Spleen (tissue), 11 donors: Measurements from ENCODE around the gene CBFA2T2. TPM values are rescaled to one million over a fixed set of nuclear protein-coding genes. Genes with fewer than 3 reads are reported as not detected.

Source experiments
- DNase-seq: peaks from one replicate; pipeline ENCODE4 v3.0.0-alpha.2; 2020
- H3K27ac ChIP-seq, 8 donors: fragments of 200-600 bp; sonication (generic) in 7 of 8; 1 replicate in 4 of 8; 2 replicates in 4 of 8; pipeline versions ENCODE4 v1.5.0 to v1.8.0; 2016 to 2021; ENCODE audit warnings: inconsistent platforms in 4 of 8, mild to moderate bottlenecking in 4 of 8, moderate library complexity in 1 of 8
- H3K27me3 ChIP-seq, 7 donors: fragments of 200-600 bp; sonication (generic) in 6 of 7; replicated peaks in 1 of 7; 1 replicate in 4 of 7; 2 replicates in 3 of 7; pipeline versions ENCODE4 v1.5.0 to v1.8.0; 2016 to 2021; ENCODE audit warnings: inconsistent platforms in 3 of 7, mild to moderate bottlenecking in 1 of 7
- H3K36me3 ChIP-seq, 6 donors: fragments of 200-600 bp; sonication (generic) in 5 of 6; 1 replicate in 4 of 6; 2 replicates in 2 of 6; pipeline versions ENCODE4 v1.5.0 to v1.8.0; 2016 to 2021; ENCODE audit warnings: inconsistent platforms in 2 of 6
- H3K4me1 ChIP-seq, 6 donors: fragments of 200-600 bp; sonication (generic) in 5 of 6; 1 replicate in 3 of 6; 2 replicates in 3 of 6; pipeline versions ENCODE4 v1.5.0 to v1.8.0; 2016 to 2021; ENCODE audit warnings: inconsistent platforms in 3 of 6
- H3K4me3 ChIP-seq, 8 donors: fragments of 200-600 bp; sonication (generic) in 7 of 8; 1 replicate in 4 of 8; 2 replicates in 4 of 8; pipeline versions ENCODE4 v1.5.0 to v1.8.0; 2016 to 2021; ENCODE audit warnings: inconsistent platforms in 4 of 8, mild to moderate bottlenecking in 4 of 8, moderate library complexity in 2 of 8
- H3K9me3 ChIP-seq, 8 donors: fragments of 200-600 bp; sonication (generic) in 7 of 8; 1 replicate in 4 of 8; 2 replicates in 4 of 8; pipeline versions ENCODE4 v1.5.0 to v1.8.0; 2016 to 2021; ENCODE audit warnings: inconsistent platforms in 4 of 8
- POLR2A ChIP-seq, 3 donors: fragments of 450-650 bp; IDR thresholded peaks; one replicate each; pipeline ENCODE4 v1.5.1; 2017; ENCODE audit warnings: antibody characterized with exemption in 3 of 3, mild to moderate bottlenecking in 1 of 3
- POLR2AphosphoS5 ChIP-seq, 3 donors: sonication (generic); formaldehyde crosslinking; IDR thresholded peaks; one replicate each; pipeline ENCODE4 v1.5.1; 2017; ENCODE audit warnings: antibody characterized with exemption in 3 of 3
- WGBS, 5 donors: extraction: QIAGEN DNeasy Blood & Tissue Kit in 3 of 5; methylation state at CpG; one replicate each; pipeline versions ENCODE4 v1.1.5 to v1.1.7; 2013 to 2018; 5-methylcytosine and 5-hydroxymethylcytosine counted together
- intact Hi-C: fragments of 100-400 bp; cut with DNase I; formaldehyde crosslinking; loops from one replicate; pipeline ENCODE4 v1.15.0; 2023; ENCODE audit warnings: low total_unique reads
- polyA plus RNA-seq, 3 donors: library from polyadenylated mRNA; stranded (reverse); fragments of 200-250 nt; gene quantifications; one replicate each; pipeline ENCODE4 v1.2.1, GENCODE V29; 2013
- total RNA-seq, 7 donors: library from RNA; depleted of rRNA in 3 of 7; stranded (reverse); fragments of >200 nt in 3 of 7; fragmentation: NEBNext Ultra II Directional in 4 of 7; extraction: Animal tissue kit (Norgen Biotek cat#: 25700) in 4 of 7; gene quantifications; one replicate each; pipeline versions ENCODE4 v1.1.0 to v1.2.1, GENCODE V29; 2016 to 2021
- TF ChIP-seq, protein P1 (sequence below), 11 experiments: fragments of 200-600 bp in 7 of 11; fragments of 450-650 bp in 4 of 11; sonication (generic) in 4 of 11; IDR thresholded peaks in 8 of 11; conservative IDR thresholded peaks in 3 of 11; 1 replicate in 7 of 11; 2 replicates in 4 of 11; pipeline versions ENCODE4 v1.4.0 to v1.8.0; 2016 to 2021; ENCODE audit warnings: antibody characterized with exemption in 11 of 11, inconsistent platforms in 4 of 11, mild to moderate bottlenecking in 1 of 11
- donor health status: healthy with polysubstance abuse.
- donor health status: DM: no; HTN: no; CAD: no; lungs with moderate emphysema.
- donor health status: DM: no; HTN: no; CAD: no.
- donor health status: Bipolar disorder and iron deficiency.
- donor health status: healthy.
- donor health status: DM: no; HTN: no; CAD: no.
- donor health status: DM: yes; HTN: yes; CAD: no.

The CBFA2T2 gene
- total and polyA plus RNA-seq, 10 donors: 3.3 to 25.4 (median 17.8) TPM

DNA sequence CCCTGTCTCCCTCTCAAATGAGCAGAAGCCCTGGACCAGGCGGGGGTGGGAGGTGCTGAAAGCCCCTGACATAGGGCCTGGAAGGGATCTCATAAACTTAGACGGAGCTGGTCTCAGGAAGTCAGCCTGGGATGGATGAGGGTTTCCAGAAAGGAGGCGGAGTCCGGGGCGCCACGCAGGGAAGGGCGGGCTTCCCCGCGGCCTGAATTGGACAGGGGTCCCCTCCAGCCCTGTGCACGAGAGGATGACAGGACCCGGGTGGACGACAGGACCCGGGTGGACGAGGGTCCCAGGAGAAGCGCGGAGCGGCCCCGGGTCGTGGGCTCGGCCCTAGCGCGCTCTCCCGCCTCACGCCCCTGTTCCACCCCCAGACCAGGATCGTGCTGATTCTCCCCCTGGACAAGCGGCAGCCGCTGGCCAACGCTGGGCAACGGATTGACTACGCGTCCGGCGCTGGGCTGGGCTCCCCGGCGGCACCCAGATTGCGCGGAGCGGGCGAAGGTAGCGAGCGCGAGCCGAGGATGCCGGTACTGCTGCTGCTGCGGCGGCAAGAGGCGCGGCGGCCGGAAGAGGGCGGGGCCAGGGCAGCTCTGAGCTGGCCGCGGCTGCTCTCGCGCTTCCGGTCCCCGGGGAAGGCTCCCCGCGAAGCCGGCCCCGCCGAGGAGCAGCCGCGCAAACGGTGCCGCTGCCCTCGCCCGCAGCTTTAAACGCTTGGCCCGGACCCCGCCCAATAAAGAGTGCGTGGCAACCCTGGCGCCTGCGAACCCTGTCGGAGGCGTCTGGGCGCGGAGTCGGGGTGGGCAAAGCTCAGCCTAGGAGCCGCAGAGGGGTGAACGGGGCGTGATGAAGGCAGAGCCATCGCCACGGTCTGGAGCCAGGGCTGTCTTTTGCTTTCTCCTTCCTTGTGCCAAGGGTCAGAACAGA is 173.5 kb downstream of the CBFA2T2 start:
- Histone ChIP-seq H3K36me3 (peaks cover 0 to 19% (median 8%) of the 10 kb centered on the region in 6 donors), H3K9me3 (no peaks in the 10 kb centered on the region), H3K4me1 (peaks cover 4 to 58% (median 43%) of the 10 kb centered on the region in 6 donors), H3K4me3 (peak overlapping the region; percentile 65 to 93 (median 71)), H3K27me3 (no peaks in the 10 kb centered on the region), H3K27ac (peak overlapping the region; percentile 88 to 96 (median 92))
- intact Hi-C loops: no loop called here
- TF ChIP-seq POLR2AphosphoS5 (IDR thresholded peaks at IDR 0.05) (peak; percentile 91 to 92 (median 92)), POLR2A (IDR thresholded peaks at IDR 0.05) (peak in 1 of 3 donors; percentile 52)
- TF ChIP-seq, protein P1, sequence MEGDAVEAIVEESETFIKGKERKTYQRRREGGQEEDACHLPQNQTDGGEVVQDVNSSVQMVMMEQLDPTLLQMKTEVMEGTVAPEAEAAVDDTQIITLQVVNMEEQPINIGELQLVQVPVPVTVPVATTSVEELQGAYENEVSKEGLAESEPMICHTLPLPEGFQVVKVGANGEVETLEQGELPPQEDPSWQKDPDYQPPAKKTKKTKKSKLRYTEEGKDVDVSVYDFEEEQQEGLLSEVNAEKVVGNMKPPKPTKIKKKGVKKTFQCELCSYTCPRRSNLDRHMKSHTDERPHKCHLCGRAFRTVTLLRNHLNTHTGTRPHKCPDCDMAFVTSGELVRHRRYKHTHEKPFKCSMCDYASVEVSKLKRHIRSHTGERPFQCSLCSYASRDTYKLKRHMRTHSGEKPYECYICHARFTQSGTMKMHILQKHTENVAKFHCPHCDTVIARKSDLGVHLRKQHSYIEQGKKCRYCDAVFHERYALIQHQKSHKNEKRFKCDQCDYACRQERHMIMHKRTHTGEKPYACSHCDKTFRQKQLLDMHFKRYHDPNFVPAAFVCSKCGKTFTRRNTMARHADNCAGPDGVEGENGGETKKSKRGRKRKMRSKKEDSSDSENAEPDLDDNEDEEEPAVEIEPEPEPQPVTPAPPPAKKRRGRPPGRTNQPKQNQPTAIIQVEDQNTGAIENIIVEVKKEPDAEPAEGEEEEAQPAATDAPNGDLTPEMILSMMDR (IDR thresholded peaks at IDR 0.05 in 8 of 11, conservative IDR thresholded peaks at IDR 0.05 in 3 of 11): peak in 4 of 11 experiments; percentile 31 to 43 (median 35)
- WGBS, 5 donors: 1 to 2% (median 1%) methylated on average over 33 to 84 of the region's 84 CpGs
- peak; percentile 99 for DNase-seq

DNA sequence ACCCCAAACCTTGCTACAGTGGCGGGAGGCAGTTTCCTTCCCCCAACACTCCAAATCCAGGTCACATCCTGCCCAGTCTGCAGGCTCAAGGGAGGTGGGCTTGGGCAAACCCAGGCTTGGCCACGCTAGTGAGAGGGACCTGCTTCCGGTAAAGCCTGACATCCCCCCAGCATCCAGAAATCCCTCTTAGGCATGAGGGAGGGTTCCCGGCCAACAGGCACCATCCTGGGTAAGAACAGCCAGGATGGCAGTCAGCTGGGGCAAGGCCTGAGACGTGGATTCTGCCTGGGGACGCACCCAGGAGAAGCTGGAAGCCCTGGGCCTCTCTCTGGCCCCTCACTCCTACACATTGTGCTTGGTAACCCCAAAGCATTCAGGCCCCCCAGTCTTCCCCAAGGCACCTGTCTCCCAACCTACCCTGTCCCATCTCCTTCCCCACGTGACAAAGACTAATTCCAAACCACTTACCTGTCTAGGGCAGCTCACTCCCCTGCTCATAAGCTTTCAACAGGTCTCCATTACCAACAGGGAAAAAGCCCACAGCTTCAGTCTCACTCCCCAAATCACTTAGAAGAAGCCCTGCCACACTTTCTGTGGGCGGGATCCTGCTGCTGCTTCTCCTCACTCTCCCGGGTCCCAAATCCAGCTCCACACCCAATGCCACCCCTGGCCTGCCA is 174.3 kb downstream of the CBFA2T2 start:
- Histone ChIP-seq H3K9me3 (no peaks in the 10 kb centered on the region), H3K27me3 (no peaks in the 10 kb centered on the region), H3K36me3 (peaks cover 0 to 19% (median 4%) of the 10 kb centered on the region in 6 donors), H3K27ac (peak overlapping the region; percentile 88 to 96 (median 92)), H3K4me3 (peak overlapping the region; percentile 65 to 93 (median 71)), H3K4me1 (peaks cover 5 to 66% (median 45%) of the 10 kb centered on the region in 6 donors)
- intact Hi-C loops: no loop called here
- DNase-seq: no peak
- TF ChIP-seq, protein P1 (IDR thresholded peaks at IDR 0.05 in 8 of 11, conservative IDR thresholded peaks at IDR 0.05 in 3 of 11): no peak
- TF ChIP-seq POLR2AphosphoS5 (IDR thresholded peaks at IDR 0.05) (no peak), POLR2A (IDR thresholded peaks at IDR 0.05) (no peak)
- 42 to 66% (median 53%) methylated on average over 7 to 9 of the region's 9 CpGs for WGBS, 5 donors

DNA sequence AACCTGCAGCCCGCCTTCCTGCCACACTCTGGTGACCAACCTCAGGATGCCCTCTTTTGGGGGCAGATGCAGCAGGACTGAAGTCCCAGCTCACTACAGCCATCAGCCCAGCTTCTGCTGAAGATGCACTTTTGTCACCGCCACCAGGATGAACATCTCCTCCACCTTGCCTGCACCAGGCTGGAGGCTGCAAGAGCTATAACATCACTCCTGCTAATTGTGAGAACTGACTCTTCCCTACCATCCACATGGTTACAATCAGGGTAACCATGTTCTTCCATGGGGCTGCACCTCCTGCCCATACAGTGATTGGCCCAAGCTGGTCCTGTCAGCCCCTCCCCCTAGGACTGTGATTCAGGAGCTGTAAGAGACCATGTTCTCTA is 174.9 kb downstream of the CBFA2T2 start:
- TF ChIP-seq, protein P1 (IDR thresholded peaks at IDR 0.05 in 8 of 11, conservative IDR thresholded peaks at IDR 0.05 in 3 of 11): no peak
- TF ChIP-seq POLR2AphosphoS5 (IDR thresholded peaks at IDR 0.05) (no peak), POLR2A (IDR thresholded peaks at IDR 0.05) (no peak)
- Histone ChIP-seq H3K27ac (peak overlapping the region in 5 of 8 donors; percentile 92 to 96 (median 93)), H3K36me3 (peaks cover 0 to 19% (median 2%) of the 10 kb centered on the region in 6 donors), H3K4me3 (no peak overlapping the region), H3K27me3 (no peaks in the 10 kb centered on the region), H3K4me1 (peaks cover 5 to 67% (median 45%) of the 10 kb centered on the region in 6 donors), H3K9me3 (no peaks in the 10 kb centered on the region)
- WGBS, 5 donors: 93 to 100% (median 95%) methylated on average over 2 of the region's 2 CpGs
- DNase-seq: no peak
- intact Hi-C loops: no loop called here
